D721Med (cell line): ENCODE measurements around the gene TPX2.
A peak's percentile ranks its signal among the peaks of the same experiment; 100 is the strongest.
"Not testable (repeated sequence)": the region's sequence is repeated elsewhere in the genome, so short reads cannot be mapped to it uniquely, and the experiment has no call there.

Experiments
- DNase-seq: peaks from one replicate; pipeline ENCODE4 v3.0.0; 2011; ENCODE audit warnings: low spot score; ENCODE audit not compliant: insufficient read length
- FAIRE-seq: peaks from 2 replicates; lab custom pipeline; 2011; peaks lifted over from hg19 to GRCh38; lab: Jason Lieb, UNC
- CTCF ChIP-seq: IDR thresholded peaks from 2 replicates; pipeline ENCODE4 v1.5.1; 2012; ENCODE audit warnings: mild to moderate bottlenecking, control low read depth; ENCODE audit not compliant: insufficient read depth; ENCODE audit errors: missing control alignments

TPX2 gene

GRCh38 chr20:31746068-31746878, 7.2 kb downstream of the TPX2 start:
- DNase-seq (no peak), FAIRE-seq (no peak)
- TF ChIP-seq CTCF = no peak

GRCh38 chr20:31747028-31747427, 7.9 kb downstream of the TPX2 start:
- FAIRE-seq, DNase-seq: not testable (repeated sequence)

DNA sequence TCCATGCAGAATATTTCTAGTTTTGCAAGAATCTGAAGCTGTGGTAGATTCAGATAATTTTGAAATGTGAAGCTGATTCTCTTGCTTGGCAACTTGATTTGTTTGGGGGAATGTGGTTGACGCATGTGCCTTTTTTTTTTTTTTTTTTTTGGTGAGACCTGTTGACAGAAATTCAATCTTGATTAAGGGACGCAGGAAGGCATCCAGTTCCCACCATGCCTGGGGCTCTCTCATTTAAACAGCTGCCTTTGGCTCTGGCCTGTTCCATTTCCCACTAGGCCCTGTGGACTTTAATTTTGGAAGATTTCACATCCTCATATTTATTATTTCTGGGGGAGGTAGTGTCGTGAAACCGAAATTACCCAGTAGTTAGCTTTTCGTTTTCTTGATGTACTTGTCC, 8.6 kb downstream of the TPX2 start:
- no peak for FAIRE-seq
- DNase-seq = no peak
- TF ChIP-seq CTCF = no peak

DNA sequence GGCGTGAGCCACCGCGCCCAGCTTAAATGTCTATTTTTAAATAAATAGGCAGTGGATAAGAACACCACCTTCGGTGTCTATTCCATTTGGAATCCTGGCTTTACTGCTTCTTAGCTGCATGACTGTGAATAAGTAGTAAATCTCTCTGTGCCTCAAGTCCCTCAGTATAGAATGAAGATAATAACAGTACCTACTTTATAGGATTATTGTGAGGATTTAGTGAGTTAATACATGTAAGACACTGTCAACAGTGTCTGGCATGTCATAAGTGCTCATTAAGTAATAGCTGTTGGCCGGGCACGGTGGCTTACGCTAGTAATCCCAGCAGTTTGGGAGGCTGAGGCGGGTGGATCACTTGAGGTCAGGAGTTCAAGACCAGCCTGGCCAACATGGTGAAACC, 10.1 kb downstream of the TPX2 start:
- peak; percentile 79 for FAIRE-seq
- TF ChIP-seq CTCF = no peak
- no peak for DNase-seq

DNA sequence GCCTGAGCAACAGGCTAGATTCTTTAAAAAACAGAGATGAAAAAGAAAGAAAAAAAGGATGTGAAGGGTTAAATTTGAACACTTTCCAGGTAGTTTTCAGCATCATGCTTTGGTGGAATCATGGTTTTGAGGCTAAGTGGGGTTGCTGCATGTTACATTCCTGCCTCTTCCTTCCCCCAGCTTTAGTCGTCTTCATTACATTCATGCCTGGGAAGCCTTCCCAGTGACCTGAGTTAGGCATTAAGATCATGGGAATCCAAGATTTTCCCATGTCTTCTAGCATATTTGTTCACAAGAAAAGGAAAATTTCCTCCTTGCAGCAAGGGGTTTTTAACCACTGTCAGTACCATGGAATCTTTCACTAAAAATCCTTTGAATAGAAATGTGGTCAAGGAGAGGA, 12.0 kb downstream of the TPX2 start:
- DNase-seq (no peak), FAIRE-seq (no peak)
- no peak for TF ChIP-seq CTCF

GRCh38 chr20:31757254-31757653, 18.2 kb downstream of the TPX2 start:
- TF ChIP-seq CTCF = no peak
- no peak for DNase-seq
- FAIRE-seq = no peak

- TF ChIP-seq CTCF = no peak
- no peak for FAIRE-seq
- no peak for DNase-seq
Observed at GRCh38 chr20:31758521-31758920, 19.4 kb downstream of the TPX2 start.

DNA sequence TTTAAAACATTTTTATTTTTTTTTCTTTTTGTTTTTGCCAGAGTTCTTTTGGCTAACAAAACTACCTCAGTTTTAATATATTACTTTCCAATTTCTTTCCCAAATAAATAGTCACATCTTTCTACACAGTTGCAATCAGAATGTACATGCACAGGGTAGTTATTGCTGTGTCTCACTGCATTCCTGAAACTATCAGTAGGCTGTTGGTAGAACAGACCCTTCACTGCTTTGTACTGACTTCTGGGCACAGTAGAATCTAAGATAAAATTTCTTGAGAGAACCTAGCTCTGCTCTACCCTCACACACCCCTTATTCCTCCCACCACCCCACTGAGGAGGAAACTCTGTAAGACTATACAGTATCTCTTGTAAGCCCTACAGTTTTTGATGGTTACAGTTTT, 19.9 kb downstream of the TPX2 start:
- no peak for FAIRE-seq
- no peak for TF ChIP-seq CTCF
- DNase-seq = no peak
